SU-DHL-6 (cell line): Measurements from ENCODE around the gene PTPN1.
A peak's percentile ranks its signal among the peaks of the same experiment; 100 is the strongest.

Experiments used
- H2AFZ ChIP-seq: fragments of 200-600 bp; sonication (generic); 2 replicates; pipeline ENCODE4 v1.6.1; 2014; ENCODE audit warnings: low read depth, mild to moderate bottlenecking, moderate library complexity, mixed read lengths, antibody characterized with exemption, low read length; ENCODE audit not compliant: severe bottlenecking
- H3F3A ChIP-seq: fragments of 200-600 bp; shearing (Covaris generic); 2 replicates; pipeline ENCODE4 v1.6.0; 2016; ENCODE audit warnings: antibody characterized with exemption, mild to moderate bottlenecking; ENCODE audit not compliant: insufficient read depth
- H3K27ac ChIP-seq: fragments of 200-600 bp; sonication (generic); 2 replicates; pipeline ENCODE4 v1.5.1; 2016; ENCODE audit warnings: low read depth, mild to moderate bottlenecking, low read length, moderate library complexity, mixed read lengths
- H3K27me3 ChIP-seq: fragments of 200-600 bp; sonication (generic), shearing (Covaris generic); 2 replicates; pipeline ENCODE4 v1.6.0; 2014; ENCODE audit warnings: mild to moderate bottlenecking, low read length
- H3K36me3 ChIP-seq: fragments of 200-600 bp; sonication (generic); 2 replicates; pipeline ENCODE4 v1.6.1; 2014; ENCODE audit warnings: mild to moderate bottlenecking, low read length, mixed read lengths
- H3K4me2 ChIP-seq: fragments of 300-600, 200-600 bp; shearing (Covaris generic), sonication (generic); 2 replicates; pipeline ENCODE4 v1.6.0; 2014; ENCODE audit warnings: low read length, low read depth, mild to moderate bottlenecking; ENCODE audit not compliant: poor library complexity, severe bottlenecking
- H3K4me3 ChIP-seq: fragments of 200-600 bp; sonication (generic); 2 replicates; pipeline ENCODE4 v1.5.1; 2014; ENCODE audit warnings: antibody characterized with exemption, low read length, mild to moderate bottlenecking, mixed read lengths; ENCODE audit not compliant: insufficient read depth, poor library complexity, severe bottlenecking
- H3K79me2 ChIP-seq: fragments of 200-600 bp; sonication (generic); 2 replicates; pipeline ENCODE4 v1.6.1; 2014; ENCODE audit warnings: mild to moderate bottlenecking, low read length, moderate library complexity; ENCODE audit not compliant: insufficient read depth
- H3K9ac ChIP-seq: fragments of 200-600 bp; sonication (generic); 2 replicates; pipeline ENCODE4 v1.7.0; 2014; ENCODE audit warnings: mild to moderate bottlenecking, low read length
- H3K9me2 ChIP-seq: fragments of 200-600 bp; sonication (generic); replicated peaks from 2 replicates; pipeline ENCODE4 v1.6.1; 2014; ENCODE audit warnings: low read length; ENCODE audit not compliant: insufficient read depth
- H3K9me3 ChIP-seq: fragments of 200-600 bp; sonication (generic); 2 replicates; pipeline ENCODE4 v1.6.1; 2014; ENCODE audit warnings: low read length, mixed read lengths; ENCODE audit not compliant: insufficient read depth
- H4K20me1 ChIP-seq: fragments of 200-600 bp; sonication (generic); 2 replicates; pipeline ENCODE4 v1.6.1; 2014; ENCODE audit warnings: low read depth, mild to moderate bottlenecking, antibody characterized with exemption, low read length, moderate library complexity, mixed read lengths
- EZH2phosphoT487 ChIP-seq: fragments of 200-600 bp; sonication (generic), shearing (Covaris generic); conservative IDR thresholded peaks from 2 replicates; pipeline ENCODE4 v1.6.1; 2018; ENCODE audit warnings: mild to moderate bottlenecking, antibody characterized with exemption, low read length, moderate library complexity, mixed read lengths
- TF ChIP-seq, protein P1 (sequence below): fragments of 200-600 bp; sonication (generic); IDR thresholded peaks from one replicate; pipeline ENCODE4 v1.5.1; 2017; ENCODE audit warnings: antibody characterized with exemption, mild to moderate bottlenecking, low read length, moderate library complexity; ENCODE audit not compliant: insufficient read depth, poor library complexity, severe bottlenecking

The PTPN1 gene

GRCh38 chr20:50499938-50500337 lies 10.2 kb upstream of the PTPN1 start:
- no peak overlapping the region for H3K4me3 ChIP-seq
- peak overlapping the region; percentile 60 for H2AFZ ChIP-seq
- H4K20me1 ChIP-seq, result no peaks in the 10 kb centered on the region
- H3K79me2 ChIP-seq, result no peaks in the 10 kb centered on the region
- TF ChIP-seq, protein P1, sequence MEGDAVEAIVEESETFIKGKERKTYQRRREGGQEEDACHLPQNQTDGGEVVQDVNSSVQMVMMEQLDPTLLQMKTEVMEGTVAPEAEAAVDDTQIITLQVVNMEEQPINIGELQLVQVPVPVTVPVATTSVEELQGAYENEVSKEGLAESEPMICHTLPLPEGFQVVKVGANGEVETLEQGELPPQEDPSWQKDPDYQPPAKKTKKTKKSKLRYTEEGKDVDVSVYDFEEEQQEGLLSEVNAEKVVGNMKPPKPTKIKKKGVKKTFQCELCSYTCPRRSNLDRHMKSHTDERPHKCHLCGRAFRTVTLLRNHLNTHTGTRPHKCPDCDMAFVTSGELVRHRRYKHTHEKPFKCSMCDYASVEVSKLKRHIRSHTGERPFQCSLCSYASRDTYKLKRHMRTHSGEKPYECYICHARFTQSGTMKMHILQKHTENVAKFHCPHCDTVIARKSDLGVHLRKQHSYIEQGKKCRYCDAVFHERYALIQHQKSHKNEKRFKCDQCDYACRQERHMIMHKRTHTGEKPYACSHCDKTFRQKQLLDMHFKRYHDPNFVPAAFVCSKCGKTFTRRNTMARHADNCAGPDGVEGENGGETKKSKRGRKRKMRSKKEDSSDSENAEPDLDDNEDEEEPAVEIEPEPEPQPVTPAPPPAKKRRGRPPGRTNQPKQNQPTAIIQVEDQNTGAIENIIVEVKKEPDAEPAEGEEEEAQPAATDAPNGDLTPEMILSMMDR, result no peak
- TF ChIP-seq EZH2phosphoT487, result no peak
- H3K27ac ChIP-seq, result no peak overlapping the region
- no peaks in the 10 kb centered on the region for H3K9me3 ChIP-seq
- H3K9ac ChIP-seq, result no peak overlapping the region
- H3K4me2 ChIP-seq, result no peak overlapping the region
- H3K27me3 ChIP-seq, result no peaks in the 10 kb centered on the region
- H3F3A ChIP-seq, result no peaks in the 10 kb centered on the region
- no peaks in the 10 kb centered on the region for H3K36me3 ChIP-seq
- H3K9me2 ChIP-seq, result no peaks in the 10 kb centered on the region

GRCh38 chr20:50501972-50502745 lies 8.0 kb upstream of the PTPN1 start:
- no peak overlapping the region for H3K4me3 ChIP-seq
- no peaks in the 10 kb centered on the region for H3K9me2 ChIP-seq
- no peaks in the 10 kb centered on the region for H4K20me1 ChIP-seq
- H3F3A ChIP-seq, result no peaks in the 10 kb centered on the region
- H2AFZ ChIP-seq, result no peak overlapping the region
- H3K4me2 ChIP-seq, result no peak overlapping the region
- no peaks in the 10 kb centered on the region for H3K27me3 ChIP-seq
- no peak overlapping the region for H3K27ac ChIP-seq
- H3K36me3 ChIP-seq, result no peaks in the 10 kb centered on the region
- H3K79me2 ChIP-seq, result no peaks in the 10 kb centered on the region
- no peaks in the 10 kb centered on the region for H3K9me3 ChIP-seq
- no peak for TF ChIP-seq EZH2phosphoT487
- TF ChIP-seq, protein P1, result no peak
- no peak overlapping the region for H3K9ac ChIP-seq

GRCh38 chr20:50504231-50504823 lies 5.9 kb upstream of the PTPN1 start:
- Histone ChIP-seq H4K20me1 (no peaks in the 10 kb centered on the region), H3K36me3 (no peaks in the 10 kb centered on the region), H3K9me3 (no peaks in the 10 kb centered on the region), H3K4me3 (no peak overlapping the region), H3K4me2 (no peak overlapping the region), H3F3A (no peaks in the 10 kb centered on the region), H3K9me2 (no peaks in the 10 kb centered on the region), H3K27me3 (no peaks in the 10 kb centered on the region), H3K79me2 (no peaks in the 10 kb centered on the region), H3K9ac (no peak overlapping the region), H2AFZ (no peak overlapping the region), H3K27ac (no peak overlapping the region)
- TF ChIP-seq EZH2phosphoT487, result no peak
- TF ChIP-seq, protein P1, result no peak
